Measurements from ENCODE around the gene SGSM1. TPM values are rescaled to one million over a fixed set of nuclear protein-coding genes. Genes with fewer than 3 reads are reported as not detected.

The SGSM1 gene
- total and polyA plus RNA-seq, 10 donors, result 0.16 to 1.3 (median 0.53) TPM

DNA sequence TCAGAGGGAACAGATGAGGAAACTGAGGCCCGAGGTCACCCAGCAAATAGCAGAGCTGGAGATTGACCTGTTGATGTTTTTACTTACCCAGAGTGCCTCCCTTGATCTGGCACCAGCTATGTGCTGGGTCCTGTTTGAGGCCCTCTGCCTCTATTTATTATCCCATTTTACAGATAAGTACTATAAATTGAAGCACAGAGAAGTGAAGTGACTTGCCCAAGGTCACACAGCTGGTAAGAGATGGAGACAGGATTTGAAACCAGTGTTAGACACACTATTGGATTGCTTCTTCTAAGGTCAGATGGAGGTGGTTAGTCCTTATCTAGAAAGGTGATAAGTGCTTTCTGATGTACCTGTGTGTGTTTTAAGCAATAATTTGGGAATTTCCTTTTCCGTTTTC is 13.5 kb downstream of the SGSM1 start:
- Histone ChIP-seq H3K4me3 (no peak overlapping the region), H3K27ac (no peak overlapping the region), H3K36me3 (no peaks in the 10 kb centered on the region), H3K4me1 (no peaks in the 10 kb centered on the region), H3K9me3 (peaks cover 5 to 29% (median 25%) of the 10 kb centered on the region in 8 donors), H3K27me3 (replicated peaks in 1 of 7) (peaks cover 0 to 10% (median 0%) of the 10 kb centered on the region in 7 donors)
- TF ChIP-seq POLR2A (IDR thresholded peaks at IDR 0.05) (no peak), POLR2AphosphoS5 (IDR thresholded peaks at IDR 0.05) (no peak), CTCF (IDR thresholded peaks at IDR 0.05 in 8 of 11, conservative IDR thresholded peaks at IDR 0.05 in 3 of 11) (no peak)
- intact Hi-C loops (cut with DNase I; ENCODE audit: low total_unique reads), result no loop called here
- no peak for DNase-seq
- 36 to 59% (median 54%) methylated on average over 2 of the region's 2 CpGs for WGBS, 5 donors

- intact Hi-C loops (cut with DNase I; ENCODE audit: low total_unique reads), result no loop called here
- Histone ChIP-seq H3K4me3 (no peak overlapping the region), H3K36me3 (no peaks in the 10 kb centered on the region), H3K27me3 (replicated peaks in 1 of 7) (peaks cover 0 to 15% (median 0%) of the 10 kb centered on the region in 7 donors), H3K9me3 (peaks cover 5 to 24% (median 21%) of the 10 kb centered on the region in 8 donors), H3K4me1 (no peaks in the 10 kb centered on the region), H3K27ac (no peak overlapping the region)
- DNase-seq, result no peak
- TF ChIP-seq POLR2AphosphoS5 (IDR thresholded peaks at IDR 0.05) (no peak), CTCF (IDR thresholded peaks at IDR 0.05 in 8 of 11, conservative IDR thresholded peaks at IDR 0.05 in 3 of 11) (no peak), POLR2A (IDR thresholded peaks at IDR 0.05) (no peak)
- 47 to 62% (median 52%) methylated on average over 7 to 10 of the region's 10 CpGs for WGBS, 5 donors
Observed at GRCh38 chr22:24819911-24820461, 14.0 kb downstream of the SGSM1 start.

- DNase-seq, result no peak
- H3K4me1 ChIP-seq, result no peaks in the 10 kb centered on the region
- no peaks in the 10 kb centered on the region for H3K9me3 ChIP-seq
- WGBS, 5 donors, result 74 to 87% (median 78%) methylated on average over 2 of the region's 2 CpGs
- H3K4me3 ChIP-seq, result no peak overlapping the region
- H3K36me3 ChIP-seq, result no peaks in the 10 kb centered on the region
- intact Hi-C loops (cut with DNase I; ENCODE audit: low total_unique reads), result no loop called here
- TF ChIP-seq CTCF (IDR thresholded peaks at IDR 0.05 in 8 of 11, conservative IDR thresholded peaks at IDR 0.05 in 3 of 11), result no peak
- no peak for TF ChIP-seq POLR2A (IDR thresholded peaks at IDR 0.05)
- TF ChIP-seq POLR2AphosphoS5 (IDR thresholded peaks at IDR 0.05), result no peak
- peaks cover 0 to 21% (median 0%) of the 10 kb centered on the region in 7 donors for H3K27me3 ChIP-seq (replicated peaks in 1 of 7)
- no peak overlapping the region for H3K27ac ChIP-seq
Observed at GRCh38 chr22:24822471-24822870, 16.5 kb downstream of the SGSM1 start.

- Histone ChIP-seq H3K4me1 (no peaks in the 10 kb centered on the region), H3K9me3 (no peaks in the 10 kb centered on the region), H3K4me3 (no peak overlapping the region), H3K27me3 (replicated peaks in 1 of 7) (peaks cover 0 to 21% (median 0%) of the 10 kb centered on the region in 7 donors), H3K27ac (no peak overlapping the region), H3K36me3 (no peaks in the 10 kb centered on the region)
- intact Hi-C loops (cut with DNase I; ENCODE audit: low total_unique reads), result no loop called here
- TF ChIP-seq CTCF (IDR thresholded peaks at IDR 0.05 in 8 of 11, conservative IDR thresholded peaks at IDR 0.05 in 3 of 11), result no peak
- TF ChIP-seq POLR2AphosphoS5 (IDR thresholded peaks at IDR 0.05), result no peak
- no peak for TF ChIP-seq POLR2A (IDR thresholded peaks at IDR 0.05)
- no peak for DNase-seq
- 83 to 96% (median 92%) methylated on average over 9 of the region's 9 CpGs for WGBS, 5 donors
Observed at GRCh38 chr22:24823787-24824186, 17.8 kb downstream of the SGSM1 start.
